Heart left ventricle (tissue), 16 donors: ENCODE measurements around the gene NKAIN2. TPM values are rescaled to one million over a fixed set of nuclear protein-coding genes. Genes with fewer than 3 reads are reported as not detected.

Source experiments
- ATAC-seq, 4 donors: fragments of 200-7000 bp; cut with Tn5 transposase; one replicate each; pipeline ENCODE4 v1.9.1; 2020 to 2022; ENCODE audit warnings: moderate library complexity in 4 of 4, mild to moderate bottlenecking in 3 of 4, moderate number of reproducible peaks in 1 of 4
- DNase-seq, 5 donors: peaks; one replicate each; pipeline ENCODE4 v3.0.0-alpha.2; 2020
- H3K27ac ChIP-seq, 12 donors: fragments of 200-600 bp; sonication (generic) in 4 of 12; one replicate each; pipeline versions ENCODE4 v1.5.0 to v1.8.0; 2016 to 2022; ENCODE audit warnings: mild to moderate bottlenecking in 2 of 12
- H3K27me3 ChIP-seq, 9 donors: fragments of 200-600 bp; sonication (generic) in 2 of 9; one replicate each; pipeline versions ENCODE4 v1.5.1 to v1.8.0; 2016 to 2022; ENCODE audit warnings: mild to moderate bottlenecking in 3 of 9
- H3K36me3 ChIP-seq, 9 donors: fragments of 200-600 bp; sonication (generic) in 2 of 9; one replicate each; pipeline versions ENCODE4 v1.5.0 to v1.8.0; 2018 to 2022; ENCODE audit warnings: mild to moderate bottlenecking in 2 of 9
- H3K4me1 ChIP-seq, 12 donors: fragments of 200-600 bp; sonication (generic) in 4 of 12; one replicate each; pipeline versions ENCODE4 v1.5.0 to v1.8.0; 2016 to 2022; ENCODE audit warnings: mild to moderate bottlenecking in 3 of 12
- H3K4me3 ChIP-seq, 12 donors: fragments of 200-600 bp; sonication (generic) in 4 of 12; one replicate each; pipeline versions ENCODE4 v1.5.0 to v1.8.0; 2017 to 2022; ENCODE audit warnings: mild to moderate bottlenecking in 9 of 12, moderate library complexity in 4 of 12
- H3K9me3 ChIP-seq, 12 donors: fragments of 200-600 bp; sonication (generic) in 4 of 12; one replicate each; pipeline versions ENCODE4 v1.5.0 to v1.8.0; 2016 to 2022; ENCODE audit warnings: mild to moderate bottlenecking in 1 of 12
- CTCF ChIP-seq, 12 donors: fragments of 200-600 bp; sonication (generic) in 4 of 12; IDR thresholded peaks; one replicate each; pipeline versions ENCODE4 v1.5.0 to v1.8.0; 2018 to 2022; ENCODE audit warnings: antibody characterized with exemption in 12 of 12, mild to moderate bottlenecking in 5 of 12
- POLR2A ChIP-seq, 2 donors: fragments of 450-650 bp; IDR thresholded peaks; one replicate each; pipeline ENCODE4 v1.6.1; 2017; ENCODE audit warnings: antibody characterized with exemption in 2 of 2, mild to moderate bottlenecking in 2 of 2, moderate library complexity in 2 of 2
- WGBS, 4 donors: extraction: QIAGEN DNeasy Blood & Tissue Kit in 2 of 4; methylation state at CpG; one replicate each; pipeline versions ENCODE4 v1.1.5 to v1.1.7; 2013 to 2018; 5-methylcytosine and 5-hydroxymethylcytosine counted together
- intact Hi-C, 10 donors: fragments of 100-400 bp; cut with DNase I; formaldehyde crosslinking; loops; one replicate each; pipeline versions ENCODE4 v1.11.1 to v1.14.2; 2022
- polyA plus RNA-seq, 2 donors: library from polyadenylated mRNA; stranded (reverse); fragments of 200-250 nt; gene quantifications; one replicate each; pipeline ENCODE4 v1.2.3, GENCODE V29; 2013
- total RNA-seq, 9 donors: library from RNA; depleted of rRNA in 2 of 9; stranded (reverse); fragments of >200 nt in 2 of 9; fragmentation: NEBNext Ultra II Directional in 3 of 9; extraction: Animal tissue kit (Norgen Biotek cat#: 25700) in 3 of 9; gene quantifications; one replicate each; pipeline versions ENCODE4 v1.1.0 to v1.2.4, GENCODE V29; 2016 to 2023
- donor health status: ischemic (EF 13 %, LVEDD 7.1; RV severe dilation, severe dysfunction).
- donor health status: healthy with polysubstance abuse.
- donor health status: DM: no; HTN: yes; CAD: no.
- donor health status: DM: no; HTN: no; CAD: no.
- donor health status: ischemic (EF 25% LVEDD 6.9; RV normal size, moderate dysfunction).
- donor health status: ischemic (EF 25% LVEDD 5.7; RV mildly dilated, moderate dysfunction).
- donor health status: healthy.
- donor health status: DM: yes; HTN: yes; CAD: no.
- donor health status: ischemic (EF 35%, LVEDD 5.7; RV mildly dilated, moderate dysfunction).
- donor health status: nonischemic (EF 11% LVEDD 7.7; RV severe dilation, severe dysfunction).
- donor health status: DM: yes; HTN: yes; CAD: no.
- donor health status: PGD.
- donor health status: ischemic (EF 29% LVEDD 5.4; RV normal size, mild dysfunction).
- donor health status: nonischemic (EF 23%, LVEDD 6.1; RV moderate dilation, normal function).

Gene NKAIN2
- total and polyA plus RNA-seq, 11 donors = 0.19 to 0.83 (median 0.33) TPM; not detected in 2

DNA sequence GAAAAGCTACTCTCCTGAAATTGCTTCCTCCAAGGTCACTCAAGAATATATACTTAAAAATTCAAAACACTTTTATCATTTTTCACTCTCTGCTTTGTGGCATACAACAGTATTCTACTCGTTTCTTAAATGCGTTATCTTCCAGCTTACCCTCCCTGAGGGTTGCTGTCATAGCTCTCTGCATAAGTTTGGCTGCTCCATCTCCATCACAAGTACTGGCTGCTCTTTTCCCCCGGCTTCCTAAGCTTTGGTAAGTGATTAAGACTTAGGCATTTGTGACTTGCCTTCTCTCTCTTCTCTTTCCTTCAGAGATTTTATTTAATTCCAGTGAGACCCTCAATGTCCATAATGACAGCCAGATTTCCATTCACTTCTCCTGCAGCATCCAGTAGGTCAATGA, 128.3 kb downstream of the NKAIN2 start:
- no peaks in the 10 kb centered on the region for H3K27me3 ChIP-seq
- no peak overlapping the region for H3K4me3 ChIP-seq
- TF ChIP-seq POLR2A (IDR thresholded peaks at IDR 0.05) = no peak
- TF ChIP-seq CTCF (IDR thresholded peaks at IDR 0.05) = no peak
- ATAC-seq = no peak
- no peaks in the 10 kb centered on the region for H3K36me3 ChIP-seq
- WGBS, 4 donors = 69 to 79% (median 74%) methylated on average over 3 of the region's 3 CpGs
- H3K27ac ChIP-seq = no peak overlapping the region
- H3K4me1 ChIP-seq = no peaks in the 10 kb centered on the region
- DNase-seq = no peak
- H3K9me3 ChIP-seq = no peaks in the 10 kb centered on the region
- intact Hi-C loops = loop anchor here in 1 of 10 donors (5.0 kb wide), 1 partner anchor 35 kb away; no protein-coding TSS in a partner anchor

DNA sequence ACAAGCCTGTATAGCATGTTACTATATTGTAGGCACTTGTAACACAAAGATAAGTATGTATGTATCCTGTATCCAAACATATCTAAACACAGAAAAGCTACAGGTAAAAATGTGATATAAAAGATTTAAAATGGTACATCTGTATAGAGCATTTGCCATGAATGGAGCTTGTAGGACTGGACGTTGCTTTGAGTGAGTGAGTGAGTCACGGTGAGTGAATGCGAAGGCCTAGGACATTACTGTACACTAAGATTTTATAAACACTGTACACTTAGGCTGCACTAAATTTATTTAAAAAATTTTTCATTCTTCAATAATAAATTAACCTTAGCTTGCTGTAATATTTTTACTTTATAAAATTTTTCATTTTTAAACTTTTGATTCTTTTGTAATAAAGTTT, 136.9 kb downstream of the NKAIN2 start:
- intact Hi-C loops = no loop called here
- Histone ChIP-seq H3K9me3 (no peaks in the 10 kb centered on the region), H3K4me3 (no peak overlapping the region), H3K27ac (no peak overlapping the region), H3K4me1 (peaks cover 0 to 7% (median 0%) of the 10 kb centered on the region in 12 donors), H3K36me3 (no peaks in the 10 kb centered on the region), H3K27me3 (no peaks in the 10 kb centered on the region)
- 85 to 94% (median 91%) methylated on average over 3 of the region's 3 CpGs for WGBS, 4 donors
- ATAC-seq (no peak), DNase-seq (no peak)
- no peak for TF ChIP-seq CTCF (IDR thresholded peaks at IDR 0.05)
- no peak for TF ChIP-seq POLR2A (IDR thresholded peaks at IDR 0.05)

DNA sequence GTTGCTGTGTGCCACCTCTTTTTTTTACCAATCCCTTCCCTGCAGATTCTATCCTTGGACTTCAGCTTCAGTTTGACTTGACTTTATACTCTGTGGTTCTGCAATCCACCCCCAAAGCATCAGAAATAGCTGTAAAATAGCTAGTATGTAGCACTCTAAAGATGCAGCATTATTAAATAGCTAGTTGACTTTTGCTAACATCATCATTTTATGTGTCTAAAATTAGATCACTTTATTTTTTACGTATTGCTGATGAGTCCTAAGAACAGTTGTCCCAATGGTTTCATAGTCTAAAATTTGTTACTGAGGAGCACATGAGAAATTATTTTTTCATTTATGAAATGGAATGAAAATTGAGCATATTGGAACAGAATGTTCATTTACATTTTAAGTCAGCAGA, 138.2 kb downstream of the NKAIN2 start:
- TF ChIP-seq POLR2A (IDR thresholded peaks at IDR 0.05) (no peak), CTCF (IDR thresholded peaks at IDR 0.05) (no peak)
- intact Hi-C loops = no loop called here
- Histone ChIP-seq H3K27ac (no peak overlapping the region), H3K9me3 (no peaks in the 10 kb centered on the region), H3K4me3 (no peak overlapping the region), H3K36me3 (no peaks in the 10 kb centered on the region), H3K27me3 (no peaks in the 10 kb centered on the region), H3K4me1 (peaks cover 0 to 7% (median 0%) of the 10 kb centered on the region in 12 donors)
- 40 to 52% (median 45%) methylated on average over 1 of the region's 1 CpG for WGBS, 4 donors
- ATAC-seq (no peak), DNase-seq (no peak)

DNA sequence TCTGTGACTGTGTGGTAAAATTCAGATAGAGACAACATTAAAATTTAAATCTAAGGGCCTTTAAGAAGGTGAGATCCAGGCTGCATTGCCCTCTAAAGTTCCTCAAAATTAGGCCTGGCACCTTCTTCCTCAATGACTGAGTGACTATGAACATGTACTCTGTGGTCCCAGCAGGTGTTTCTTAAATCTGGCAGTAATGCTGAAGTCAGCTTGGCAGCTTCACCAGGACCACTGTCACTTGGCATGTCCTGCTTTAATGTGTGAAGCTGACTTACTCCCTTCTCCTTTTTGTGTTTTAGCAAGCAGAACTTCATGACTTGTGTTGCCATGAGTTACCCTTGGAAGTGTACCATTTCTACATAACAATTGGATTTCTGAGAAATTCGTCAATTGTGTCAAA, 141.7 kb downstream of the NKAIN2 start:
- no peak for DNase-seq
- WGBS, 4 donors = 45 to 74% (median 64%) methylated on average over 1 of the region's 1 CpG
- Histone ChIP-seq H3K4me1 (peaks cover 0 to 7% (median 0%) of the 10 kb centered on the region in 12 donors), H3K9me3 (peaks cover 0 to 18% (median 0%) of the 10 kb centered on the region in 12 donors), H3K27ac (no peak overlapping the region), H3K27me3 (no peaks in the 10 kb centered on the region), H3K4me3 (no peak overlapping the region), H3K36me3 (no peaks in the 10 kb centered on the region)
- ATAC-seq = no peak
- intact Hi-C loops = no loop called here
- TF ChIP-seq POLR2A (IDR thresholded peaks at IDR 0.05) (no peak), CTCF (IDR thresholded peaks at IDR 0.05) (no peak)
